ENCODE results near the gene CYP2A7.
"Not testable (repeated sequence)": the region's sequence is repeated elsewhere in the genome, so short reads cannot be mapped to it uniquely, and the experiment has no call there.

DNA sequence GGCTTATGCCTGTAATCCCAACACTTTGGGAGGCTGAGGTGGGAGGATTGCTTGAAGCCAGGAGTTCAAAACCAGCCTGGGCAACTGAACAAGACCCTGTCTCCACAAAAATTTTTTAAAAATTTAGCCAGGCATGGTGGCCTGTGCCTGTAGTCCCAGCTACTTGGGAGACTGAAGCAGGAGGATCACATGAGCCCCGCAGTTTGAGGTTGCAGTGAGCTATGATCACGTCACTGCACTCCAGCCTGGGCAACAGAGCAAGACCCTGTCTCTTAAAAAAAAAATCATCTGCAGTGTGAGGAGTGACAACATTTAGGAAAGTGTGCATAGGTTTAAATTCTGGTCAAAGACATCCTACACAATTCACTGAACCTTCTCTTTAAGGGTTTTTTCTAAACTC, 48.8 kb upstream of the CYP2A7 start:
- TF ChIP-seq, protein P1, sequence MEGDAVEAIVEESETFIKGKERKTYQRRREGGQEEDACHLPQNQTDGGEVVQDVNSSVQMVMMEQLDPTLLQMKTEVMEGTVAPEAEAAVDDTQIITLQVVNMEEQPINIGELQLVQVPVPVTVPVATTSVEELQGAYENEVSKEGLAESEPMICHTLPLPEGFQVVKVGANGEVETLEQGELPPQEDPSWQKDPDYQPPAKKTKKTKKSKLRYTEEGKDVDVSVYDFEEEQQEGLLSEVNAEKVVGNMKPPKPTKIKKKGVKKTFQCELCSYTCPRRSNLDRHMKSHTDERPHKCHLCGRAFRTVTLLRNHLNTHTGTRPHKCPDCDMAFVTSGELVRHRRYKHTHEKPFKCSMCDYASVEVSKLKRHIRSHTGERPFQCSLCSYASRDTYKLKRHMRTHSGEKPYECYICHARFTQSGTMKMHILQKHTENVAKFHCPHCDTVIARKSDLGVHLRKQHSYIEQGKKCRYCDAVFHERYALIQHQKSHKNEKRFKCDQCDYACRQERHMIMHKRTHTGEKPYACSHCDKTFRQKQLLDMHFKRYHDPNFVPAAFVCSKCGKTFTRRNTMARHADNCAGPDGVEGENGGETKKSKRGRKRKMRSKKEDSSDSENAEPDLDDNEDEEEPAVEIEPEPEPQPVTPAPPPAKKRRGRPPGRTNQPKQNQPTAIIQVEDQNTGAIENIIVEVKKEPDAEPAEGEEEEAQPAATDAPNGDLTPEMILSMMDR (IDR thresholded peaks at IDR 0.05) = not testable (repeated sequence)
- not testable (repeated sequence) for TF ChIP-seq POLR2AphosphoS5 (IDR thresholded peaks at IDR 0.05; ENCODE audit: low read depth, low read length)
